ENCODE results near the gene NAA15.
A peak's percentile ranks its signal among the peaks of the same experiment; 100 is the strongest.
"Not testable (repeated sequence)": the region's sequence is repeated elsewhere in the genome, so short reads cannot be mapped to it uniquely, and the experiment has no call there.

NAA15 gene

GRCh38 chr4:139301113-139301820, at the start of gene NAA15:
Gene NAA15 (plus strand): TSS chr4:139301505. CDS start chr4:139301778, 273 bp downstream.
- H3K4me1 ChIP-seq (ENCODE audit: control insufficient read depth, insufficient read depth, low read length): peaks cover 12% of the 10 kb centered on the region
- peak within 1 kb of the TSS; percentile 78 to 97 for H3K4me3 ChIP-seq (ENCODE audit: low read length in 2 of 2)
- H3K27ac ChIP-seq (ENCODE audit: low read length): peak within 1 kb of the TSS; percentile 77
- no peaks in the 10 kb centered on the region for H3K36me3 ChIP-seq (ENCODE audit: control insufficient read depth in 2 of 2, insufficient read depth in 2 of 2, low read length in 2 of 2)
- H3K27me3 ChIP-seq (ENCODE audit: control insufficient read depth in 1 of 2, insufficient read depth in 2 of 2, low read length in 2 of 2): no peaks in the 10 kb centered on the region
- peak within 1 kb of the TSS; percentile 74 to 83 for H3K9ac ChIP-seq (ENCODE audit: low read length in 2 of 2)
- H3K9me3 ChIP-seq (ENCODE audit: control insufficient read depth in 2 of 2, low read length in 2 of 2): no peaks in the 10 kb centered on the region

GRCh38 chr4:139253046-139253445, 48.3 kb upstream of the NAA15 start:
- H3K36me3 ChIP-seq (ENCODE audit: control insufficient read depth in 2 of 2, insufficient read depth in 2 of 2, low read length in 2 of 2): no peaks in the 10 kb centered on the region
- H3K9me3 ChIP-seq (ENCODE audit: control insufficient read depth in 2 of 2, low read length in 2 of 2): no peaks in the 10 kb centered on the region
- H3K27ac ChIP-seq (ENCODE audit: low read length): no peak overlapping the region
- no peaks in the 10 kb centered on the region for H3K27me3 ChIP-seq (ENCODE audit: control insufficient read depth in 1 of 2, insufficient read depth in 2 of 2, low read length in 2 of 2)
- H3K9ac ChIP-seq (ENCODE audit: low read length in 2 of 2): no peak overlapping the region
- no peaks in the 10 kb centered on the region for H3K4me1 ChIP-seq (ENCODE audit: control insufficient read depth, insufficient read depth, low read length)
- no peak overlapping the region for H3K4me3 ChIP-seq (ENCODE audit: low read length in 2 of 2)

- Histone ChIP-seq H3K9me3 (ENCODE audit: control insufficient read depth in 2 of 2, low read length in 2 of 2) (no peaks in the 10 kb centered on the region), H3K9ac (ENCODE audit: low read length in 2 of 2) (no peak overlapping the region)
These were observed 47.6 kb upstream of the NAA15 start for GRCh38 chr4:139253713-139254112.

GRCh38 chr4:139255581-139255980, 45.7 kb upstream of the NAA15 start:
- not testable (repeated sequence) for H3K9ac ChIP-seq (ENCODE audit: low read length in 2 of 2); H3K27ac ChIP-seq (ENCODE audit: low read length); H3K4me3 ChIP-seq (ENCODE audit: low read length in 2 of 2); H3K4me1 ChIP-seq (ENCODE audit: control insufficient read depth, insufficient read depth, low read length); H3K36me3 ChIP-seq (ENCODE audit: control insufficient read depth in 2 of 2, insufficient read depth in 2 of 2, low read length in 2 of 2); H3K9me3 ChIP-seq (ENCODE audit: control insufficient read depth in 2 of 2, low read length in 2 of 2); H3K27me3 ChIP-seq (ENCODE audit: control insufficient read depth in 1 of 2, insufficient read depth in 2 of 2, low read length in 2 of 2)

More at GRCh38 chr4:139253713-139254112, 47.6 kb upstream of the NAA15 start:
- no peaks in the 10 kb centered on the region for H3K36me3 ChIP-seq (ENCODE audit: control insufficient read depth in 2 of 2, insufficient read depth in 2 of 2, low read length in 2 of 2)
- H3K27me3 ChIP-seq (ENCODE audit: control insufficient read depth in 1 of 2, insufficient read depth in 2 of 2, low read length in 2 of 2): no peaks in the 10 kb centered on the region
- no peaks in the 10 kb centered on the region for H3K4me1 ChIP-seq (ENCODE audit: control insufficient read depth, insufficient read depth, low read length)
- no peak overlapping the region for H3K4me3 ChIP-seq (ENCODE audit: low read length in 2 of 2)
- no peak overlapping the region for H3K27ac ChIP-seq (ENCODE audit: low read length)

GRCh38 chr4:139256349-139256748, 45.0 kb upstream of the NAA15 start:
- Histone ChIP-seq H3K4me1 (ENCODE audit: control insufficient read depth, insufficient read depth, low read length) (no peaks in the 10 kb centered on the region), H3K9me3 (ENCODE audit: control insufficient read depth in 2 of 2, low read length in 2 of 2) (no peaks in the 10 kb centered on the region), H3K4me3 (ENCODE audit: low read length in 2 of 2) (no peak overlapping the region), H3K27me3 (ENCODE audit: control insufficient read depth in 1 of 2, insufficient read depth in 2 of 2, low read length in 2 of 2) (no peaks in the 10 kb centered on the region), H3K9ac (ENCODE audit: low read length in 2 of 2) (no peak overlapping the region), H3K36me3 (ENCODE audit: control insufficient read depth in 2 of 2, insufficient read depth in 2 of 2, low read length in 2 of 2) (no peaks in the 10 kb centered on the region), H3K27ac (ENCODE audit: low read length) (no peak overlapping the region)

- Histone ChIP-seq H3K9ac (ENCODE audit: low read length in 2 of 2) (no peak overlapping the region), H3K4me1 (ENCODE audit: control insufficient read depth, insufficient read depth, low read length) (no peaks in the 10 kb centered on the region), H3K4me3 (ENCODE audit: low read length in 2 of 2) (no peak overlapping the region), H3K9me3 (ENCODE audit: control insufficient read depth in 2 of 2, low read length in 2 of 2) (no peaks in the 10 kb centered on the region), H3K27me3 (ENCODE audit: control insufficient read depth in 1 of 2, insufficient read depth in 2 of 2, low read length in 2 of 2) (no peaks in the 10 kb centered on the region), H3K36me3 (ENCODE audit: control insufficient read depth in 2 of 2, insufficient read depth in 2 of 2, low read length in 2 of 2) (no peaks in the 10 kb centered on the region), H3K27ac (ENCODE audit: low read length) (no peak overlapping the region)
These were observed 35.7 kb upstream of the NAA15 start for GRCh38 chr4:139265654-139266053.

GRCh38 chr4:139266208-139266582, 35.1 kb upstream of the NAA15 start:
- Histone ChIP-seq H3K27ac (ENCODE audit: low read length) (no peak overlapping the region), H3K36me3 (ENCODE audit: control insufficient read depth in 2 of 2, insufficient read depth in 2 of 2, low read length in 2 of 2) (no peaks in the 10 kb centered on the region), H3K9me3 (ENCODE audit: control insufficient read depth in 2 of 2, low read length in 2 of 2) (no peaks in the 10 kb centered on the region), H3K9ac (ENCODE audit: low read length in 2 of 2) (peak overlapping the region; percentile 37), H3K4me3 (ENCODE audit: low read length in 2 of 2) (peak overlapping the region; percentile 71 to 77), H3K4me1 (ENCODE audit: control insufficient read depth, insufficient read depth, low read length) (no peaks in the 10 kb centered on the region), H3K27me3 (ENCODE audit: control insufficient read depth in 1 of 2, insufficient read depth in 2 of 2, low read length in 2 of 2) (no peaks in the 10 kb centered on the region)

- Histone ChIP-seq H3K4me3 (ENCODE audit: low read length in 2 of 2) (peak overlapping the region; percentile 71 to 77), H3K4me1 (ENCODE audit: control insufficient read depth, insufficient read depth, low read length) (no peaks in the 10 kb centered on the region), H3K27ac (ENCODE audit: low read length) (no peak overlapping the region), H3K36me3 (ENCODE audit: control insufficient read depth in 2 of 2, insufficient read depth in 2 of 2, low read length in 2 of 2) (no peaks in the 10 kb centered on the region), H3K9me3 (ENCODE audit: control insufficient read depth in 2 of 2, low read length in 2 of 2) (no peaks in the 10 kb centered on the region), H3K9ac (ENCODE audit: low read length in 2 of 2) (peak overlapping the region; percentile 37), H3K27me3 (ENCODE audit: control insufficient read depth in 1 of 2, insufficient read depth in 2 of 2, low read length in 2 of 2) (no peaks in the 10 kb centered on the region)
These were observed 34.6 kb upstream of the NAA15 start for GRCh38 chr4:139266583-139267257.

GRCh38 chr4:139267301-139267700, 34.0 kb upstream of the NAA15 start:
- Histone ChIP-seq H3K27ac (ENCODE audit: low read length) (no peak overlapping the region), H3K27me3 (ENCODE audit: control insufficient read depth in 1 of 2, insufficient read depth in 2 of 2, low read length in 2 of 2) (no peaks in the 10 kb centered on the region), H3K9ac (ENCODE audit: low read length in 2 of 2) (no peak overlapping the region), H3K36me3 (ENCODE audit: control insufficient read depth in 2 of 2, insufficient read depth in 2 of 2, low read length in 2 of 2) (no peaks in the 10 kb centered on the region), H3K4me1 (ENCODE audit: control insufficient read depth, insufficient read depth, low read length) (no peaks in the 10 kb centered on the region), H3K4me3 (ENCODE audit: low read length in 2 of 2) (no peak overlapping the region), H3K9me3 (ENCODE audit: control insufficient read depth in 2 of 2, low read length in 2 of 2) (no peaks in the 10 kb centered on the region)

- no peak overlapping the region for H3K9ac ChIP-seq (ENCODE audit: low read length in 2 of 2)
- H3K9me3 ChIP-seq (ENCODE audit: control insufficient read depth in 2 of 2, low read length in 2 of 2): no peaks in the 10 kb centered on the region
- H3K4me1 ChIP-seq (ENCODE audit: control insufficient read depth, insufficient read depth, low read length): no peaks in the 10 kb centered on the region
- no peaks in the 10 kb centered on the region for H3K36me3 ChIP-seq (ENCODE audit: control insufficient read depth in 2 of 2, insufficient read depth in 2 of 2, low read length in 2 of 2)
- H3K27ac ChIP-seq (ENCODE audit: low read length): no peak overlapping the region
- H3K4me3 ChIP-seq (ENCODE audit: low read length in 2 of 2): no peak overlapping the region
- H3K27me3 ChIP-seq (ENCODE audit: control insufficient read depth in 1 of 2, insufficient read depth in 2 of 2, low read length in 2 of 2): peaks cover 2 to 5% of the 10 kb centered on the region in 2 donors
These were observed 27.5 kb upstream of the NAA15 start for GRCh38 chr4:139273835-139274234.

- peaks cover 8% of the 10 kb centered on the region for H3K4me1 ChIP-seq (ENCODE audit: control insufficient read depth, insufficient read depth, low read length)
- H3K27ac ChIP-seq (ENCODE audit: low read length): no peak overlapping the region
- H3K27me3 ChIP-seq (ENCODE audit: control insufficient read depth in 1 of 2, insufficient read depth in 2 of 2, low read length in 2 of 2): peaks cover 7 to 15% of the 10 kb centered on the region in 2 donors
- no peaks in the 10 kb centered on the region for H3K9me3 ChIP-seq (ENCODE audit: control insufficient read depth in 2 of 2, low read length in 2 of 2)
- H3K36me3 ChIP-seq (ENCODE audit: control insufficient read depth in 2 of 2, insufficient read depth in 2 of 2, low read length in 2 of 2): no peaks in the 10 kb centered on the region
- no peak overlapping the region for H3K9ac ChIP-seq (ENCODE audit: low read length in 2 of 2)
- no peak overlapping the region for H3K4me3 ChIP-seq (ENCODE audit: low read length in 2 of 2)
These were observed 26.5 kb upstream of the NAA15 start for GRCh38 chr4:139274790-139275189.
